HepG2 (cell line): ENCODE results near the gene DBN1. TPM values are rescaled to one million over a fixed set of nuclear protein-coding genes. Genes with fewer than 3 reads are reported as not detected.

Experiments used
- ATAC-seq: fragments of 200-7000 bp; cut with Tn5 transposase; 3 replicates; pipeline ENCODE4 v1.9.1; 2020; ENCODE audit warnings: mild to moderate bottlenecking, moderate library complexity
- BruUV-seq: library from RNA; stranded (reverse); fragments of 400-500 nt; replicated peaks from 2 replicates; lab custom pipeline; 2021; lab: Mats Ljungman, UMichigan
- CTCF ChIA-PET: fragments of 300-600 bp; formaldehyde crosslinking; extraction: SDS; loops from one replicate; lab custom pipeline; 2021; ENCODE audit warnings: low total read pairs, inconsistent platforms, low intra/inter-chr PET ratio; lab: Yijun Ruan, JAX
- POLR2A ChIA-PET: fragments of 350-600 bp; sonication (Branson Sonifier 250); formaldehyde crosslinking; loops from one replicate; lab custom pipeline; 2020; ENCODE audit warnings: antibody characterized with exemption, inconsistent platforms; lab: Yijun Ruan, JAX
- DNase-seq: peaks from one replicate; pipeline ENCODE4 v3.0.0-alpha.2; 2015; ENCODE audit warnings: low spot score
- FAIRE-seq: peaks from 3 replicates; lab custom pipeline; 2011; peaks lifted over from hg19 to GRCh38; lab: Jason Lieb, UNC
- H2AFZ ChIP-seq: one replicate; pipeline ENCODE4 v1.6.1; 2011; ENCODE audit warnings: low read length, inconsistent platforms
- H3K27ac ChIP-seq: fragments of 300-600 bp; 3 replicates; pipeline ENCODE4 v1.8.0; 2011; ENCODE audit warnings: mixed run types, mild to moderate bottlenecking, mixed read lengths, low read length, inconsistent platforms; ENCODE audit not compliant: insufficient read depth; ENCODE audit errors: extremely low read length
- H3K27me3 ChIP-seq, 2 experiments: fragments of 200-600 bp in 1 of 2; 2 replicates in 1 of 2; 3 replicates in 1 of 2; pipeline versions ENCODE4 v1.6.0 to v1.8.0; 2011; ENCODE audit warnings: low read length in 2 of 2, mild to moderate bottlenecking in 2 of 2, moderate library complexity in 2 of 2, inconsistent platforms in 1 of 2; ENCODE audit not compliant: insufficient read depth in 2 of 2, control insufficient read depth in 1 of 2
- H3K36me3 ChIP-seq, 2 experiments: fragments of 200-600 bp in 1 of 2; replicated peaks in 1 of 2; 2 replicates in 1 of 2; 3 replicates in 1 of 2; pipeline versions ENCODE4 v1.5.1 to v1.8.0; 2011; ENCODE audit warnings: low read length in 2 of 2, inconsistent platforms in 1 of 2; ENCODE audit not compliant: insufficient read depth in 2 of 2, control insufficient read depth in 1 of 2
- H3K4me1 ChIP-seq: 2 replicates; pipeline ENCODE4 v1.5.1; 2012; ENCODE audit warnings: low read length, inconsistent platforms; ENCODE audit not compliant: insufficient read depth
- H3K4me2 ChIP-seq: 2 replicates; pipeline ENCODE4 v1.6.0; 2011; ENCODE audit warnings: low read depth, low read length, inconsistent platforms
- H3K4me3 ChIP-seq, 3 experiments: fragments of 200-600 bp in 1 of 3; sonication (generic), shearing (Covaris generic) in 1 of 3; replicated peaks in 1 of 3; 2 replicates each; pipeline ENCODE4 v1.5.1; 2011 to 2016; ENCODE audit warnings: low read length in 3 of 3, inconsistent platforms in 2 of 3, low read depth in 2 of 3, mild to moderate bottlenecking in 2 of 3, control low read depth in 1 of 3, mixed read lengths in 1 of 3; ENCODE audit not compliant: insufficient read depth in 1 of 3
- H3K79me2 ChIP-seq: one replicate; pipeline ENCODE4 v1.6.1; 2011; ENCODE audit warnings: low read length, inconsistent platforms; ENCODE audit not compliant: insufficient read depth
- H3K9ac ChIP-seq: 2 replicates; pipeline ENCODE4 v1.6.0; 2011; ENCODE audit warnings: mild to moderate bottlenecking, low read depth, low read length, inconsistent platforms; ENCODE audit not compliant: insufficient read depth
- H3K9me3 ChIP-seq: 2 replicates; pipeline ENCODE4 v1.5.1; 2012; ENCODE audit warnings: mild to moderate bottlenecking, low read length
- H4K20me1 ChIP-seq: 2 replicates; pipeline ENCODE4 v1.6.0; 2011; ENCODE audit warnings: inconsistent platforms, mild to moderate bottlenecking, low read length, moderate library complexity; ENCODE audit not compliant: insufficient read depth
- BRD4 ChIP-seq: sonication (generic); formaldehyde crosslinking; IDR thresholded peaks from 2 replicates; pipeline ENCODE4 v1.4.0; 2020; ENCODE audit warnings: missing genetic modification reagents
- DNMT1 ChIP-seq: sonication (generic); formaldehyde crosslinking; IDR thresholded peaks from 2 replicates; pipeline ENCODE4 v1.5.1; 2020; ENCODE audit warnings: mild to moderate bottlenecking, missing genetic modification reagents
- GATAD2A ChIP-seq: IDR thresholded peaks from 2 replicates; pipeline ENCODE4 v1.6.1; 2016
- HIVEP1 ChIP-seq: sonication (generic); formaldehyde crosslinking; IDR thresholded peaks from 2 replicates; pipeline ENCODE4 v1.4.0; 2020; ENCODE audit warnings: mild to moderate bottlenecking, missing genetic modification reagents
- KLF16 ChIP-seq, 2 experiments: sonication (generic) in 1 of 2; formaldehyde crosslinking in 1 of 2; IDR thresholded peaks; 2 replicates each; pipeline versions ENCODE4 v1.6.1 to v1.8.0; 2016 to 2023; ENCODE audit warnings: missing genetic modification reagents in 2 of 2, missing compliant biosample characterization in 1 of 2
- NFKBIZ ChIP-seq: IDR thresholded peaks from 2 replicates; pipeline ENCODE4 v1.6.1; 2018; ENCODE audit warnings: missing genetic modification reagents, missing compliant biosample characterization
- PHF8 ChIP-seq: sonication (generic); formaldehyde crosslinking; IDR thresholded peaks from 2 replicates; pipeline ENCODE4 v1.5.0; 2020; ENCODE audit warnings: missing genetic modification reagents
- RORA ChIP-seq: sonication (generic); formaldehyde crosslinking; IDR thresholded peaks from 2 replicates; pipeline ENCODE4 v1.5.0; 2020; ENCODE audit warnings: mild to moderate bottlenecking, missing genetic modification reagents, moderate library complexity
- SP140L ChIP-seq: sonication (generic); formaldehyde crosslinking; IDR thresholded peaks from 2 replicates; pipeline ENCODE4 v1.4.0; 2020; ENCODE audit warnings: missing genetic modification reagents, borderline replicate concordance
- TBL1XR1 ChIP-seq: fragments of 150-350 bp; IDR thresholded peaks from 2 replicates; pipeline ENCODE4 v1.6.1; 2014; ENCODE audit warnings: borderline replicate concordance, low read length; ENCODE audit not compliant: partially characterized antibody
- U2AF1 ChIP-seq: fragments of 200-400 bp; formaldehyde crosslinking; optimal IDR thresholded peaks from 2 replicates; pipeline ENCODE3; 2017; ENCODE audit warnings: mild to moderate bottlenecking, low read depth, low read length
- ZBTB20 ChIP-seq: sonication (generic); formaldehyde crosslinking; IDR thresholded peaks from 2 replicates; pipeline ENCODE4 v1.8.1; 2023; ENCODE audit warnings: missing genetic modification reagents, low read depth, mild to moderate bottlenecking, borderline replicate concordance
- ZBTB38 ChIP-seq: sonication (generic); formaldehyde crosslinking; IDR thresholded peaks from 2 replicates; pipeline ENCODE4 v1.5.1; 2020; ENCODE audit warnings: mild to moderate bottlenecking, missing genetic modification reagents
- ZNF232 ChIP-seq: sonication (generic); formaldehyde crosslinking; IDR thresholded peaks from 2 replicates; pipeline ENCODE4 v1.4.0; 2020; ENCODE audit warnings: missing genetic modification reagents, borderline replicate concordance
- ZNF292 ChIP-seq: sonication (generic); formaldehyde crosslinking; IDR thresholded peaks from 2 replicates; pipeline ENCODE4 v1.8.1; 2022; ENCODE audit warnings: mild to moderate bottlenecking, low read depth, missing genetic modification reagents, borderline replicate concordance
- ZNF44 ChIP-seq: sonication (generic); formaldehyde crosslinking; IDR thresholded peaks from 2 replicates; pipeline ENCODE4 v1.5.1; 2020; ENCODE audit warnings: mild to moderate bottlenecking, missing genetic modification reagents
- ZNF619 ChIP-seq: sonication (generic); formaldehyde crosslinking; IDR thresholded peaks from 2 replicates; pipeline ENCODE4 v1.4.0; 2020; ENCODE audit warnings: mild to moderate bottlenecking, missing genetic modification reagents
- ZNF703 ChIP-seq: sonication (generic); formaldehyde crosslinking; IDR thresholded peaks from 2 replicates; pipeline ENCODE4 v1.5.1; 2020; ENCODE audit warnings: missing genetic modification reagents, mild to moderate bottlenecking, moderate library complexity, borderline replicate concordance
- ZNF879 ChIP-seq: sonication (generic); formaldehyde crosslinking; IDR thresholded peaks from 2 replicates; pipeline ENCODE4 v1.8.1; 2023; ENCODE audit warnings: missing genetic modification reagents
- ZNF891 ChIP-seq: sonication (generic); formaldehyde crosslinking; IDR thresholded peaks from 2 replicates; pipeline ENCODE4 v1.5.0; 2020; ENCODE audit warnings: mild to moderate bottlenecking, missing genetic modification reagents
- WGBS: methylation state at CpG from one replicate; pipeline ENCODE4 v1.1.6; 2017; ENCODE audit warnings: low lambda C conversion rate; 5-methylcytosine and 5-hydroxymethylcytosine counted together
- in situ Hi-C: cut with HindIII; loops from 2 replicates; pipeline ENCODE4 v1.10.0; 2017; ENCODE audit warnings: low pct_unique_long_range_greater_than_20kb; ENCODE audit not compliant: extremely low pct_ligation_motif_present
- intact Hi-C: fragments of 100-400 bp; cut with micrococcal nuclease; formaldehyde crosslinking; loops from one replicate; pipeline ENCODE4 v1.10.0; 2022; ENCODE audit not compliant: unreplicated experiment
- polyA plus RNA-seq, 8 experiments: library from polyadenylated mRNA; depleted of rRNA in 3 of 8; stranded (reverse) in 7 of 8; unstranded in 1 of 8; fragments of >200 nt; fragmentation: Illumina TruSeq in 4 of 8; extraction: Trizol in 4 of 8; gene quantifications; 2 replicates each; pipeline versions ENCODE4 v1.2.1 to v1.2.3, GENCODE V29; 2011 to 2016; ENCODE audit warnings: low read depth in 4 of 8, missing spikeins in 1 of 8, mixed read lengths in 1 of 8; ENCODE audit not compliant: insufficient read depth in 1 of 8
- total RNA-seq, 5 experiments: library from RNA; depleted of rRNA; stranded (reverse); fragments of >200 nt; fragmentation: Illumina TruSeq; extraction: Trizol; gene quantifications; 2 replicates each; pipeline ENCODE4 v1.2.3, GENCODE V29; 2016; ENCODE audit warnings: low read depth in 1 of 5
- TF ChIP-seq, protein P1 (sequence below): sonication (generic); formaldehyde crosslinking; IDR thresholded peaks from 2 replicates; pipeline ENCODE4 v1.4.0; 2020; ENCODE audit warnings: missing genetic modification reagents; ENCODE audit errors: not compliant biosample characterization
- TF ChIP-seq, protein P2 (sequence below): sonication (generic); formaldehyde crosslinking; IDR thresholded peaks from 2 replicates; pipeline ENCODE4 v1.4.0; 2020; ENCODE audit warnings: missing genetic modification reagents, mild to moderate bottlenecking, borderline replicate concordance

The DBN1 gene
- total and polyA plus RNA-seq, 2 of the 13 experiments (the other 11 are each of a cell fraction or from before 2014, with no cell fraction given) = 27.0 to 37.3 TPM

DNA sequence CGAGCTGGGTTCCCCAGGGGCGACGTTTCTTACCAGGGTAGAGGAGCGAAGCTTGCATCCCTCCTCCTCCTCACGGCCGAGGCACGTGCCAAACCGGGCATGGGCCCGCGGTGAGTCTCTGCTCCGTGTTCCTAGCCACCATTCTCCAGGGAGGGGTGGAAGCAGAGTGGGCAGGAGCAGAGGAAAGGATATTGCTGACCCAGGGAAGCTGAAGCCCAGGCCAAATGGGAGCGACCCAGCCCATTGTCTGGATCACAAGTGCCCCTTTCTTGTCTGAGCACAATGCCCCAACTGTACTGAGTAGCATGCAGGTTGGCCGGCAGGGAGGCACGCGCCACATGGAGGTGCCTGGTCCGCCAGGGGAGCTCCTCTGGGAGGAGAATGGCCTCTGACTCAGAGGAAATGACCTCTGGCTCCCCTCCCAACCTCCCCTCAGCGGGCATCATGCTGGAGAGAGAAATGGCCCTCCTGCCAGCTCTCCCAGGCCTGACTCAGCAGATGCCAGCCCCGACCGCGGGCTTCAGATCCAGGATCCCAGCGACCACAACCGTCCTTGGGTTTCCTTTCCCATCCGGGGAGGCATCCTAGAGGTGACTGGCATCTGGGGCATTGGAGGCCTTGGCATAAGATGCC, 25.7 kb downstream of the DBN1 start:
- peaks cover under 1 to 3% of the 10 kb centered on the region in 2 experiments; a peak in 1 of 5 replicates for H3K36me3 ChIP-seq
- H3K4me2 ChIP-seq = peak overlapping the region; percentile 99
- 0% methylated on average over 7 of the region's 23 CpGs for WGBS
- ChIA-PET POLR2A (interaction anchor here (0.7 to 4.2 kb wide), 24 partner anchors 8 to 96 kb away, joined by 3 to 19 read pairs (median 4); partner anchors contain the start of genes F12, GRK6, LMAN2 and PDLIM7), CTCF (interaction anchor here (1.4 kb wide), 1 partner anchor 9 kb away, joined by 5 read pairs; no protein-coding TSS in a partner anchor)
- H3K4me1 ChIP-seq = peaks cover 53% of the 10 kb centered on the region
- peak; percentile 84 for ATAC-seq
- in situ Hi-C loops = loop anchor here (5.0 kb wide), 1 partner anchor 135 kb away; the partner anchor contains the start of gene MXD3
- peak overlapping the region; percentile 82 for H3K9ac ChIP-seq
- intact Hi-C loops = loop anchor here (5.0 kb wide), 1 partner anchor 120 kb away; no protein-coding TSS in a partner anchor
- no peaks in the 10 kb centered on the region for H3K27me3 ChIP-seq
- no peaks in the 10 kb centered on the region for H3K9me3 ChIP-seq
- DNase-seq = peak; percentile 91
- H2AFZ ChIP-seq = no peak overlapping the region
- H3K27ac ChIP-seq = peak overlapping the region; percentile 74
- H4K20me1 ChIP-seq = peaks cover 2% of the 10 kb centered on the region; the same call in 1 of the 2 replicates
- H3K4me3 ChIP-seq = peak overlapping the region; percentile 46 to 80 (median 55); a peak in 5 of 6 replicates
- peak; percentile 75 for FAIRE-seq
- no peaks in the 10 kb centered on the region for H3K79me2 ChIP-seq
- no TSS peak for BruUV-seq
- TF ChIP-seq ZNF619 (no peak), HIVEP1 (CRISPR knock-in tag) (peak; percentile 87), ZNF232 (CRISPR knock-in tag) (no peak), SP140L (no peak), ZNF703 (no peak), ZNF292 (CRISPR knock-in tag) (no peak), PHF8 (CRISPR knock-in tag) (peak; percentile 55; the same call in 1 of the 2 replicates), RORA (CRISPR knock-in tag) (no peak), GATAD2A (CRISPR knock-in tag) (peak; percentile 60), ZBTB20 (no peak), U2AF1 (no peak), ZNF44 (CRISPR knock-in tag) (peak; percentile 79; the same call in 1 of the 2 replicates), TBL1XR1 (no peak), ZBTB38 (CRISPR knock-in tag) (peak; percentile 23; the same call in 1 of the 2 replicates), DNMT1 (CRISPR knock-in tag) (no peak), BRD4 (CRISPR knock-in tag) (no peak), ZNF879 (no peak), ZNF891 (CRISPR knock-in tag) (0 out of 2 replicates have a peak, but pooled peaks have one; percentile 32), NFKBIZ (CRISPR knock-in tag) (no peak; the same call in 1 of the 2 replicates), KLF16 (CRISPR knock-in tag; IDR thresholded peaks at IDR 0.05) (peak in 1 of 2 experiments; percentile 76; a peak in 2 of 4 replicates)
- TF ChIP-seq, protein P1, sequence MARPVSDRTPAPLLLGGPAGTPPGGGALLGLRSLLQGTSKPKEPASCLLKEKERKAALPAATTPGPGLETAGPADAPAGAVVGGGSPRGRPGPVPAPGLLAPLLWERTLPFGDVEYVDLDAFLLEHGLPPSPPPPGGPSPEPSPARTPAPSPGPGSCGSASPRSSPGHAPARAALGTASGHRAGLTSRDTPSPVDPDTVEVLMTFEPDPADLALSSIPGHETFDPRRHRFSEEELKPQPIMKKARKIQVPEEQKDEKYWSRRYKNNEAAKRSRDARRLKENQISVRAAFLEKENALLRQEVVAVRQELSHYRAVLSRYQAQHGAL (CRISPR knock-in tag) = no peak
- TF ChIP-seq, protein P2, sequence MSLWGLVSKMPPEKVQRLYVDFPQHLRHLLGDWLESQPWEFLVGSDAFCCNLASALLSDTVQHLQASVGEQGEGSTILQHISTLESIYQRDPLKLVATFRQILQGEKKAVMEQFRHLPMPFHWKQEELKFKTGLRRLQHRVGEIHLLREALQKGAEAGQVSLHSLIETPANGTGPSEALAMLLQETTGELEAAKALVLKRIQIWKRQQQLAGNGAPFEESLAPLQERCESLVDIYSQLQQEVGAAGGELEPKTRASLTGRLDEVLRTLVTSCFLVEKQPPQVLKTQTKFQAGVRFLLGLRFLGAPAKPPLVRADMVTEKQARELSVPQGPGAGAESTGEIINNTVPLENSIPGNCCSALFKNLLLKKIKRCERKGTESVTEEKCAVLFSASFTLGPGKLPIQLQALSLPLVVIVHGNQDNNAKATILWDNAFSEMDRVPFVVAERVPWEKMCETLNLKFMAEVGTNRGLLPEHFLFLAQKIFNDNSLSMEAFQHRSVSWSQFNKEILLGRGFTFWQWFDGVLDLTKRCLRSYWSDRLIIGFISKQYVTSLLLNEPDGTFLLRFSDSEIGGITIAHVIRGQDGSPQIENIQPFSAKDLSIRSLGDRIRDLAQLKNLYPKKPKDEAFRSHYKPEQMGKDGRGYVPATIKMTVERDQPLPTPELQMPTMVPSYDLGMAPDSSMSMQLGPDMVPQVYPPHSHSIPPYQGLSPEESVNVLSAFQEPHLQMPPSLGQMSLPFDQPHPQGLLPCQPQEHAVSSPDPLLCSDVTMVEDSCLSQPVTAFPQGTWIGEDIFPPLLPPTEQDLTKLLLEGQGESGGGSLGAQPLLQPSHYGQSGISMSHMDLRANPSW (CRISPR knock-in tag) = no peak
